ENCODE results near the gene TOGARAM2.
"Not testable (repeated sequence)": the region's sequence is repeated elsewhere in the genome, so short reads cannot be mapped to it uniquely, and the experiment has no call there.

The TOGARAM2 gene

GRCh38 chr2:29072971-29073725 is 92.0 kb downstream of the TOGARAM2 start:
- no peak for DNase-seq (ENCODE audit: low spot score)

- DNase-seq (ENCODE audit: low spot score) = no peak
Measured at GRCh38 chr2:29073933-29074332, 92.8 kb downstream of the TOGARAM2 start.

GRCh38 chr2:29074411-29074810 is 93.3 kb downstream of the TOGARAM2 start, which contains the start of gene PCARE:
PCARE (minus strand) TSS chr2:29074523; CDS start chr2:29074261, 262 bp downstream.
- no peak for DNase-seq (ENCODE audit: low spot score)

- no peak for DNase-seq (ENCODE audit: low spot score)
Measured at GRCh38 chr2:29075894-29076705, 95.0 kb downstream of the TOGARAM2 start.

GRCh38 chr2:29079887-29080286 is 98.8 kb downstream of the TOGARAM2 start:
- DNase-seq (ENCODE audit: low spot score) = no peak

GRCh38 chr2:29080886-29081743 is 100.0 kb downstream of the TOGARAM2 start:
- no peak for DNase-seq (ENCODE audit: low spot score)

GRCh38 chr2:29082804-29083495 is 101.9 kb downstream of the TOGARAM2 start:
- DNase-seq (ENCODE audit: low spot score) = no peak

GRCh38 chr2:29084554-29084953 is 103.5 kb downstream of the TOGARAM2 start:
- no peak for DNase-seq (ENCODE audit: low spot score)

GRCh38 chr2:29090311-29090710 is 109.2 kb downstream of the TOGARAM2 start:
- not testable (repeated sequence) for DNase-seq (ENCODE audit: low spot score)

GRCh38 chr2:29096969-29097368 is 115.9 kb downstream of the TOGARAM2 start:
- no peak for DNase-seq (ENCODE audit: low spot score)

GRCh38 chr2:29097569-29097968 is 116.5 kb downstream of the TOGARAM2 start:
- no peak for DNase-seq (ENCODE audit: low spot score)

- DNase-seq (ENCODE audit: low spot score) = no peak
Measured at GRCh38 chr2:29100564-29100963, 119.5 kb downstream of the TOGARAM2 start.
